K562 (cell line): Measurements from ENCODE around the gene PRKCE. TPM values are rescaled to one million over a fixed set of nuclear protein-coding genes. Genes with fewer than 3 reads are reported as not detected.

ENCODE experiments used
- ATAC-seq: fragments of 200-7000 bp; cut with Tn5 transposase; 3 replicates; pipeline ENCODE4 v1.9.1; 2020; ENCODE audit warnings: moderate library complexity
- BruUV-seq: library from RNA; stranded (reverse); fragments of 400-500 nt; replicated peaks from 2 replicates; lab custom pipeline; 2021; lab: Mats Ljungman, UMichigan
- CTCF ChIA-PET: fragments of 300-600 bp; formaldehyde crosslinking; extraction: SDS; loops from one replicate; lab custom pipeline; 2021; ENCODE audit warnings: low intra/inter-chr PET ratio; lab: Yijun Ruan, JAX
- POLR2A ChIA-PET: fragments of 300-600, 350-650 bp; sonication (Branson Sonifier 250); formaldehyde crosslinking; extraction: SDS; loops from one replicate; lab custom pipeline; 2021; ENCODE audit warnings: antibody characterized with exemption, inconsistent platforms; lab: Yijun Ruan, JAX
- DNase-seq, 4 experiments: peaks; one replicate each; pipeline versions ENCODE4 v3.0.0 to v3.0.0-alpha.2; 2011 to 2018; ENCODE audit warnings: low spot score in 3 of 4, mixed read lengths in 3 of 4; ENCODE audit errors: extremely low read depth in 1 of 4
- FAIRE-seq: peaks from 2 replicates; lab custom pipeline; 2011; peaks lifted over from hg19 to GRCh38; lab: Jason Lieb, UNC
- H2AFZ ChIP-seq: 2 replicates; pipeline ENCODE4 v1.6.0; 2011; ENCODE audit warnings: low read depth, low read length, control low read depth, inconsistent platforms
- H3K27ac ChIP-seq: fragments of 200-600 bp; 3 replicates; pipeline ENCODE4 v1.8.0; 2011; ENCODE audit warnings: low read depth, mild to moderate bottlenecking, control low read depth, inconsistent platforms, low read length, moderate library complexity, mixed read lengths; ENCODE audit errors: extremely low read depth
- H3K27me3 ChIP-seq, 2 experiments: fragments of 300-600 bp in 1 of 2; 2 replicates in 1 of 2; 3 replicates in 1 of 2; pipeline versions ENCODE4 v1.6.0 to v1.8.0; 2011; ENCODE audit warnings: inconsistent platforms in 2 of 2, low read length in 2 of 2, mild to moderate bottlenecking in 1 of 2, mixed read lengths in 1 of 2, moderate library complexity in 1 of 2; ENCODE audit not compliant: control insufficient read depth in 2 of 2, insufficient read depth in 2 of 2
- H3K36me3 ChIP-seq: fragments of 300-600 bp; 3 replicates; pipeline ENCODE4 v1.8.0; 2011; ENCODE audit warnings: mild to moderate bottlenecking, low read length, inconsistent platforms; ENCODE audit not compliant: control insufficient read depth, insufficient read depth
- H3K4me1 ChIP-seq, 2 experiments: fragments of 200-600 bp in 1 of 2; replicated peaks in 1 of 2; 2 replicates in 1 of 2; 3 replicates in 1 of 2; pipeline versions ENCODE4 v1.5.1 to v1.8.0; 2011; ENCODE audit warnings: inconsistent platforms in 2 of 2, low read length in 2 of 2, mild to moderate bottlenecking in 1 of 2, mixed read lengths in 1 of 2, moderate library complexity in 1 of 2; ENCODE audit not compliant: control insufficient read depth in 2 of 2, insufficient read depth in 2 of 2
- H3K4me2 ChIP-seq: 2 replicates; pipeline ENCODE4 v1.6.1; 2011; ENCODE audit warnings: low read length, control low read depth, inconsistent platforms, mixed read lengths; ENCODE audit not compliant: insufficient read depth
- H3K4me3 ChIP-seq: fragments of 200-600 bp; sonication (generic), shearing (Covaris generic); 2 replicates; pipeline ENCODE4 v1.5.1; 2016; ENCODE audit warnings: control low read depth, inconsistent platforms
- H3K79me2 ChIP-seq: fragments of 200-600 bp; 3 replicates; pipeline ENCODE4 v1.8.0; 2011; ENCODE audit warnings: low read length, inconsistent platforms; ENCODE audit not compliant: control insufficient read depth, insufficient read depth
- H3K9ac ChIP-seq, 2 experiments: 2 replicates each; pipeline versions ENCODE4 v1.6.0 to v1.6.1; 2011; ENCODE audit warnings: low read depth in 2 of 2, low read length in 2 of 2, control low read depth in 1 of 2, inconsistent platforms in 1 of 2, mild to moderate bottlenecking in 1 of 2, mixed read lengths in 1 of 2; ENCODE audit not compliant: insufficient read depth in 1 of 2
- H3K9me1 ChIP-seq: one replicate; pipeline ENCODE4 v1.6.0; 2011; ENCODE audit warnings: inconsistent platforms, mild to moderate bottlenecking, low read length, moderate library complexity; ENCODE audit not compliant: control insufficient read depth, insufficient read depth
- H3K9me3 ChIP-seq: replicated peaks from 2 replicates; pipeline ENCODE4 v1.5.1; 2011; ENCODE audit warnings: low read depth, low read length, inconsistent platforms; ENCODE audit not compliant: control insufficient read depth, insufficient read depth
- H4K20me1 ChIP-seq: replicated peaks from 2 replicates; pipeline ENCODE4 v1.6.1; 2011; ENCODE audit warnings: low read length, inconsistent platforms, mixed read lengths; ENCODE audit not compliant: control insufficient read depth, insufficient read depth
- KLF6 ChIP-seq: fragments of 250-450 bp; sonication (Bioruptor Pico); IDR thresholded peaks from 2 replicates; pipeline ENCODE4 v1.4.0; 2020; ENCODE audit warnings: mild to moderate bottlenecking, moderate library complexity, borderline replicate concordance
- ZNF217 ChIP-seq: sonication (generic); formaldehyde crosslinking; IDR thresholded peaks from 2 replicates; pipeline ENCODE4 v1.8.0; 2022; ENCODE audit warnings: mild to moderate bottlenecking, missing genetic modification reagents
- ZNF586 ChIP-seq: fragments of 450-650 bp; formaldehyde crosslinking; conservative IDR thresholded peaks from 2 replicates; pipeline ENCODE4 v1.4.0; 2020; ENCODE audit warnings: mild to moderate bottlenecking, moderate library complexity
- WGBS: fragments of 100-300 bp; shearing (Covaris generic); methylation state at CpG from one replicate; pipeline ENCODE4 v1.1.6; 2016; ENCODE audit warnings: low coverage, mixed read lengths; ENCODE audit not compliant: insufficient coverage; ENCODE audit errors: missing lambda C conversion rate; 5-methylcytosine and 5-hydroxymethylcytosine counted together
- in situ Hi-C: fragments of 300-500 bp; cut with MboI; formaldehyde crosslinking; loops from 4 replicates; pipeline ENCODE4 v1.15.0; 2018; ENCODE audit warnings: inconsistent platforms, mixed read lengths
- intact Hi-C: fragments of 100-400 bp; cut with micrococcal nuclease; formaldehyde crosslinking; loops from 2 replicates; pipeline ENCODE4 v1.14.2; 2022
- polyA plus RNA-seq, 8 experiments: library from polyadenylated mRNA; depleted of rRNA in 4 of 8; stranded (reverse) in 5 of 8; unstranded in 3 of 8; fragments of >200 nt; fragmentation: Nextera tagmentation in 2 of 8; fragmentation: Illumina TruSeq in 1 of 8; extraction: Ambion mirVana in 2 of 8; extraction: Trizol in 1 of 8; gene quantifications; 2 replicates each; pipeline versions ENCODE4 v1.2.1 to v1.2.3, GENCODE V29; 2011 to 2014; ENCODE audit warnings: inconsistent platforms in 1 of 8, missing spikeins in 1 of 8
- total RNA-seq, 7 experiments: library from RNA; depleted of rRNA in 6 of 7; stranded (reverse); fragments of >200 nt in 6 of 7; fragmentation: Illumina TruSeq in 2 of 7; extraction: Trizol in 2 of 7; gene quantifications; 2 replicates each; pipeline versions ENCODE4 v1.2.1 to v1.2.3, GENCODE V29; 2011 to 2021; ENCODE audit warnings: low replicate concordance in 1 of 7
- TF ChIP-seq, protein P1 (sequence below): sonication (generic); formaldehyde crosslinking; IDR thresholded peaks from 2 replicates; pipeline ENCODE4 v1.8.1; 2023; ENCODE audit warnings: mild to moderate bottlenecking, missing genetic modification reagents

PRKCE gene
- total and polyA plus RNA-seq, 9 of the 15 experiments (the other 6 are each of a cell fraction or from before 2014, with no cell fraction given), result 0.06 to 1.0 (median 0.22) TPM; not detected in 1

DNA sequence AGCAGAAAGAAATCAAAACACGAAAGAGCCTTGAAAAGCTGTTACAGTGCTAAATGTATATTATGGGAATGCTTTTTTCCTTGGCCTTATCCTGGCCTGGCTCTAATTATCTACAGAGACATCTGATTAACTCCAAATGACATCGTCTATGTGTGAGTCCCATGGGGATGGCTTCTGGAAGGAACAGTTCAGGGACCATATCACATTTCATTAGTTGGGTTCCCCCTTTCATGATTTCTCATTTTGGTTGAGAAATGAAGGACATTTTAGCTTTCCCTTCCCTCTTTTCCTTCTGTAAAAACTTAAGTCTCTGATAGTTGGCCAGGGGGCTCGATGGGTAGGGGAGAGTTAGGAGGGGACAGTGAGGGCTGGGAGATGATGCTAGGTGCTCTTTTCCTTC is 116.7 kb downstream of the PRKCE start (continued):
- TF ChIP-seq, protein P1, sequence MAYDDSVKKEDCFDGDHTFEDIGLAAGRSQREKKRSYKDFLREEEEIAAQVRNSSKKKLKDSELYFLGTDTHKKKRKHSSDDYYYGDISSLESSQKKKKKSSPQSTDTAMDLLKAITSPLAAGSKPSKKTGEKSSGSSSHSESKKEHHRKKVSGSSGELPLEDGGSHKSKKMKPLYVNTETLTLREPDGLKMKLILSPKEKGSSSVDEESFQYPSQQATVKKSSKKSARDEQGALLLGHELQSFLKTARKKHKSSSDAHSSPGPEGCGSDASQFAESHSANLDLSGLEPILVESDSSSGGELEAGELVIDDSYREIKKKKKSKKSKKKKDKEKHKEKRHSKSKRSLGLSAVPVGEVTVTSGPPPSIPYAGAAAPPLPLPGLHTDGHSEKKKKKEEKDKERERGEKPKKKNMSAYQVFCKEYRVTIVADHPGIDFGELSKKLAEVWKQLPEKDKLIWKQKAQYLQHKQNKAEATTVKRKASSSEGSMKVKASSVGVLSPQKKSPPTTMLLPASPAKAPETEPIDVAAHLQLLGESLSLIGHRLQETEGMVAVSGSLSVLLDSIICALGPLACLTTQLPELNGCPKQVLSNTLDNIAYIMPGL (CRISPR knock-in tag), result no peak

DNA sequence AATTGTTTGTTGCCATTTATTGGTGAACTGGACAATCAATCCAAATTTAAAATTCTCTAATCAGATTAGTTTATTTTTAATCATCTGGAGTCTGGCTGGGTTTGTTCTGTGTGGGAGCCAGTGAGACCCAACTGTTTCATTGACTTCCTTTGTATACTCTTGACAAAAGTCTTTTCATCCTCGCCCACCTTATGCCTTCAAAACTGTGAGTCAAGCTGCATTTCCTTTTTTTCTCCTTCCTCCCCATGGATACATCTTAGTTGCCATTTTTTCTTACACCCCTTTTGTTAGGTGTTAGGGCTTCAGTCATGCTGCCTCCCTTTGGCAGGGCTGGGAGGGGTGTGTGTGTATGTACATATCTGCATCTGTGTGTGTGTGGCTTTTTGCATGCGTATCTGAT is 117.6 kb downstream of the PRKCE start:
- intact Hi-C loops (no loop called here), in situ Hi-C loops (no loop called here)
- H3K27ac ChIP-seq, result no peak overlapping the region
- no peak for ATAC-seq
- FAIRE-seq, result no peak
- H3K9ac ChIP-seq, result no peak overlapping the region
- no peaks in the 10 kb centered on the region for H3K36me3 ChIP-seq
- 8% methylated on average over 2 of the region's 2 CpGs for WGBS
- no peaks in the 10 kb centered on the region; the same call in 1 of the 2 replicates for H4K20me1 ChIP-seq
- BruUV-seq, result no TSS peak
- no peak for TF ChIP-seq ZNF217 (CRISPR knock-in tag)
- no peak for TF ChIP-seq KLF6 (CRISPR knock-in tag)
- TF ChIP-seq ZNF586 (CRISPR knock-in tag), result no peak
- ChIA-PET CTCF (no interaction called here), POLR2A (interaction anchor here (0.7 kb wide), 1 partner anchor 11 kb away, joined by 4 read pairs; no protein-coding TSS in a partner anchor)
- H3K9me3 ChIP-seq, result no peaks in the 10 kb centered on the region
- H3K27me3 ChIP-seq, result peaks cover 15 to 45% of the 10 kb centered on the region in 2 experiments; a peak in 4 of 5 replicates
- no peak overlapping the region for H3K4me3 ChIP-seq
- H2AFZ ChIP-seq, result no peak overlapping the region
- no peaks in the 10 kb centered on the region for H3K79me2 ChIP-seq
- DNase-seq, result no peak
- H3K4me2 ChIP-seq, result no peak overlapping the region
- H3K4me1 ChIP-seq, result no peaks in the 10 kb centered on the region; a peak in 1 of 5 replicates
- H3K9me1 ChIP-seq, result no peaks in the 10 kb centered on the region
